GM12873 (cell line): Measurements from ENCODE around the gene BEST2.

Source experiments
- TF ChIP-seq, protein P1 (sequence below): IDR thresholded peaks from 2 replicates; pipeline ENCODE4 v1.5.1; 2012; ENCODE audit warnings: low read depth, mild to moderate bottlenecking, moderate library complexity, low read length, control low read depth; ENCODE audit not compliant: insufficient read depth; ENCODE audit errors: missing control alignments

The BEST2 gene

DNA sequence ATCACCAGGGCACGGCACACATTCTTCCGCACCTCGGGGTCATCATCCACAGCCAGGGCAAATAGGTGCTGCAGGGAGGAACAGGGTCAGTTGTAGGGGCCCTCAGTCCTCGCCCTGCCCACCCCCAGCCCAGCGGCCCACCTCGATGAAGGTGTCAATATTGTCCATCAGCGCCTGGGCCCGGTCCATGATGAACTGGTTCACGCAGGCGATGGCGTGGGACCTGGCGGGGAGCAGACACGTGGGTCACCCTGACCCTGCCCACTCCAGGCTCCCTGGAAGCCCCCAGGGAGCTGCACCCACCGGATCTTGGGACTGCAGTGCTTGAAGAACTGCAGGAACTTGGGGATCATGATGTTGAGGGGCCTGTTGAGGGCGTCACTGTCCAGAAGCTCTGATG is 36.5 kb upstream of the BEST2 start:
- TF ChIP-seq, protein P1, sequence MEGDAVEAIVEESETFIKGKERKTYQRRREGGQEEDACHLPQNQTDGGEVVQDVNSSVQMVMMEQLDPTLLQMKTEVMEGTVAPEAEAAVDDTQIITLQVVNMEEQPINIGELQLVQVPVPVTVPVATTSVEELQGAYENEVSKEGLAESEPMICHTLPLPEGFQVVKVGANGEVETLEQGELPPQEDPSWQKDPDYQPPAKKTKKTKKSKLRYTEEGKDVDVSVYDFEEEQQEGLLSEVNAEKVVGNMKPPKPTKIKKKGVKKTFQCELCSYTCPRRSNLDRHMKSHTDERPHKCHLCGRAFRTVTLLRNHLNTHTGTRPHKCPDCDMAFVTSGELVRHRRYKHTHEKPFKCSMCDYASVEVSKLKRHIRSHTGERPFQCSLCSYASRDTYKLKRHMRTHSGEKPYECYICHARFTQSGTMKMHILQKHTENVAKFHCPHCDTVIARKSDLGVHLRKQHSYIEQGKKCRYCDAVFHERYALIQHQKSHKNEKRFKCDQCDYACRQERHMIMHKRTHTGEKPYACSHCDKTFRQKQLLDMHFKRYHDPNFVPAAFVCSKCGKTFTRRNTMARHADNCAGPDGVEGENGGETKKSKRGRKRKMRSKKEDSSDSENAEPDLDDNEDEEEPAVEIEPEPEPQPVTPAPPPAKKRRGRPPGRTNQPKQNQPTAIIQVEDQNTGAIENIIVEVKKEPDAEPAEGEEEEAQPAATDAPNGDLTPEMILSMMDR, result no peak

DNA sequence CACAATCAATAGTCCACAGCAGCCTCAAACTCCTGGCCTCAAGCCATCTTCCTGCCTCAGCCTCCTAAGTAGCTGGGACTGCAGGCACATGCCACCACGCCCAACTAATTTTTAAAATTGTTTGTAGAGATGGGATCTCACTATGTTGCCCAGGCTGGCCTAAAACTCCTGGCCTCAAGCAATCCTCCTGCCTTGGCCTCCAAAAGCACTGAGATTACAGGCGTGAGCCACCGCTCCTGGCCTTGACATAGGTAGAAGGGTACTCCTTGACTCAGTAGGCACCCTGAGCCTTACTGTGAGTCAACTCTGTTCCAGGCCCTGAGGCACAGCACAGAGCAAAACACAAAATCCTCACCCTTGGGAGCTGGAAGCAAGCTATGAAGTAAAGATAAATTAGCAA is 35.7 kb upstream of the BEST2 start:
- TF ChIP-seq, protein P1, result no peak

DNA sequence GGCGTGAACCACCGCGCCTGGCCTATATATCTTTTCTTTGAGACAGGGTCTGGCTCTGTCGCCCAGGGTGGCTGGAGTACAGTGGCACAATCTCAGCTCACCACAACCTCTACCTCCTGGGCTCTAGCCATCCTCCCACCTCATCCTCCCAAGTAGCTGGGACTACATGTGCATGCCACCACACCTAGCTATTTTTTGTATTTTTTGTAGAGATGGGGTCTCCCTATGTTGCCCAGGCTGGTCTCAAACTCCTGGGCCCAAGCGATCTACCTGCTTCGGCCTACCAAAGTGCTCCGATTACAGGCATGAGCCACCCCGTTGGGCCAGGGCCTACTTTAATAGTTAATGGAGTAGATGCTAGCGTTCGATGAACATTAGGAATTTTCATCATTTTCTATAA is 31.3 kb upstream of the BEST2 start:
- TF ChIP-seq, protein P1, result no peak

DNA sequence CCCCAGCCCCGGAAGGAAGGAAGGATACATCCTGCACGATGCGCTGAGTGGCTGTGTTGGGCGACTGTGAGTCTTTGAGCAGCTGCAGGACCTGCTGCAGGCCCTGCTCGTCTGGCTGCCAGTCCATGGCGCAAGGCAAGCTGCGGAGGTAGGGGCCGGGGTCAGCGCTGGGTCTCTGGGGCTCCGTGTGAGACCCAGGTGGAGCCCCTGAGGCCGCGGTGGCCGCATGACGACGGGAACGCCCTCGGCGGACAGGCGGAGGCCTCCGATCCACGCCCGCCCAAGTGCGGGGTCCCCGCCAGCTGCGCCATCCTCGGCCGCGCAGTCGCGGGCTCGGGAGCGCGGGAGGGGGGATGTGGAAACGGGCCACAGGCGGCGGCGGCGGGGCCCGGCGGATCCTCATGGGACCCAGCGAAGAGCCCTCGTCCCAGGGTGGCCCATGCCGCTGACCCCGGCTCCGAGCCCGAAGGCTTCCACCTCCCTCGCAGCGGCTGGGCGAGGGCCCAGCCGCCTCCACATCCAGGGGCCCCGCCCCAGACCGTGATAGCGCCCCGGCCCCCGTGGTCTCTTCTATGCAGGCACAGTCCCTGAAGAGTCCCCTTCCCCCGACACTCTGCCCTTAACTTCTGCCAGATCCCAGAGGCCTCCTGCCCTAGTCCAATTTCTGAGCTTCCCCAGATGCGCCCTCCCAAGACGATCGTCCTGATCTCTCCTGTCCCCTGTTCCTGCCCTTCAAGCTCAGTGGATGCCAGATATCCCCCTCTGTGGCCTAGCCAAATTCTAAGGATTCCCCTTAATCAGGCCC is 30.5 kb upstream of the BEST2 start:
- TF ChIP-seq, protein P1, result no peak

DNA sequence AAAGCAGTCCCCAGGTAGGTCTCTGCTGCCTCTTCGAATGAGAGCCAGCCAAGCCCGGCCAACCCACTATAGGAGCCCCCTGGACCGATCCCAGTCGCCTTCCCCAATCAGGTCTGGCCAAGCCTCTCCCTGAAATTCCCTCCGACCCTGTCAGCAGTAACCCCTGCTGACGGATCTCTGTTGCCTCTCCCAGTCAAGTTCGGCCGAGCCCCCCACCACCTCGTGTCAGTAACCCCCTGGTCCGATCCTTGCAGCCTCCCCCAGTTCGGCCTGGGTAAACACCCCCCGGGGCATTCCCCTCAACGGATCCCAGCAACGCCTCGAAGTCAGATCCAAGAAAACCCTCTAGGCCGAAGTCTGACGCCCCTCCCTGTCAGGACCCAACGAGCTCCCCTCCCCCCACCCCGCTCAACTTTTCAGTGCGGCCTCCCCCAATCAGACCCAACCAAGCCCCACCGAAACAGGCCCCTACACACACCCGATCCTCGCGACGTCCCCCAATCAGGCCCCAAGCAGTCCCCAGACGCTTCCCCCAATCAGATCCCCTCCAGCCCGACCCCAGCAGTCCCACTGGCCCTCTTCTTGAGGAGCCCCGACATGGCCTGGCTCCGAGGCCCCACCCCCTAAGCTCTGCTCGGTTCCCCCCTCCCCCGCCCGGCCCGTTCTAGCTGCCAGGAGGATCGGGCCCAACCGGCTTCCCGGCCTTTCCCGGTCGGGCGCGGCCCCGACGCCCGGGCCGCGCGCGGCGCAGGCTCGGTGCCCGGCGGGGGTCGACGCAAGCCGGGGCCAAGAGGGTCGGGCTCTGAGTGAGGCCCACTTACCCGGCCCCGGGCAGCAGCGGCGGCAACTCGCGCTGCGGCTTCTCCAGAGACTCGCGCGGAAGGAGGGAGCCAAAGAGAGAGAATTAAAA is 29.7 kb upstream of the BEST2 start:
- TF ChIP-seq, protein P1, result no peak

DNA sequence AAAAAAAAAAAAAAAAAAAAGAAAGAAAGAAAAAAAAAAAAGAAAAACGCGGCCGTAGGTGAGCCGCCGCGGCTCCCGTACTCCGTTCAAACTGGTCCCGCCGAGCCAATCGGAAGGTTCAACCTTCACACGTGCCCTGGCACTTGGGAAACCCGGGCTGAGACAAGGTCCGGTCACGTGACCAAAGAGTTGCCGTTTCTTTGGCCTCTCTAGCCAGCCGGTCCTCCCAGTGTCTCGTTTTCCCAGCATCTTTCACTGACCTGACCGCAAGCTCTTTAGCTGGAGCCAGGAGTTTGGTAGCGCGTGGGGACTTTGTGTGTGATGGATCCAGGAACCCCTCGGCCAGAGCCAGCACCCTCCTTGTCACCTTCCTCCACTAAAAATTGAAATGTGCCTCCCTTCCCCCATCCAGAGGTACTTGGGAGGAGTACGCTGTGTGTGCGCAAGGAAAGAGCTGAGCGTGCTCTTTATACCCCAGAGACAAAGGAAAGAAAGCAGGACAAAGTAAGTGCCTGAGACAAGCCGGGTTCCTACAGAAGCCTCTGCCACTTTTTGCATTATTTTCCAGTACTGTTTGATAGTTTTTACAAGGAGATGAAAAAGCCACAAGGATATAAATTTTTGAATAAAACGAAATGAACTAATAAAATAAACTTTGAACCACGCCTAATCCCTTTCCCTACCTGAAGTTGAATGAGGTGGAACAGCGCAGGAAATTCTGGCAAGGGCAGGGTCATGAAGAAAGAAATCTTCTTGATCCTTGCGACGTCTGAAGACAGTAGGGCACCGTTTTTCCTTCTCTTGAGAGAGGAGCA is 28.8 kb upstream of the BEST2 start:
- TF ChIP-seq, protein P1, result no peak

DNA sequence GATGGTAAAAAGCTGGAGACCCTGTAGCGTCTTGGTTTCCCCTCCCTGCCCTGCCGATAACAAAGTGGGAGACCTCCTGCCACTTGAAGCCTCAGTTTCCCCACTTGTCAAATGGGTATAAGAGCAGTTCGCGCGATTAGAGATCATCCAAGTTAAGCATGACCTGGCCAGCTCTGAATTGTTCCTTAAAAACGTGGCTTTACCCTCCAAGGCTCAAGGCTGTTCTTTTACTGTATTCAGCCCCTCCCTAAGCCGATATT is 28.3 kb upstream of the BEST2 start:
- TF ChIP-seq, protein P1, result no peak
